Testis (tissue), 2 donors: Measurements from ENCODE around the gene ZIC2.

ENCODE experiments used
- CTCF ChIP-seq, 3 experiments: fragments of 450-650 bp in 2 of 3; fragments of 200-600 bp in 1 of 3; sonication (generic) in 1 of 3; IDR thresholded peaks; one replicate each; pipeline ENCODE4 v1.5.1; 2016 to 2019; ENCODE audit warnings: antibody characterized with exemption in 3 of 3, mild to moderate bottlenecking in 2 of 3, moderate library complexity in 1 of 3
- POLR2A ChIP-seq: fragments of 450-650 bp; IDR thresholded peaks from one replicate; pipeline ENCODE4 v1.6.1; 2017; ENCODE audit warnings: antibody characterized with exemption, mild to moderate bottlenecking, moderate library complexity

GRCh38 chr13:99976575-99976974 lies 5.0 kb upstream of the ZIC2 start:
- no peak for TF ChIP-seq POLR2A
- no peak for TF ChIP-seq CTCF (IDR thresholded peaks at IDR 0.05)
